Dedifferentiated amniotic fluid mesenchymal stem cell (primary cell): Measurements from ENCODE around the gene GNAS-AS1.

Experiments
- DNase-seq: peaks from one replicate; pipeline ENCODE4 v3.0.0-alpha.2; 2016; ENCODE audit errors: extremely low spot score

The GNAS-AS1 gene

GRCh38 chr20:58886546-58886945 lies 35.8 kb upstream of the GNAS-AS1 start:
- no peak for DNase-seq

- no peak for DNase-seq
Observed at GRCh38 chr20:58884966-58885365, 34.3 kb upstream of the GNAS-AS1 start.

GRCh38 chr20:58883241-58883691 lies 32.6 kb upstream of the GNAS-AS1 start:
- DNase-seq, result peak; percentile 74

GRCh38 chr20:58882704-58883089 lies 32.0 kb upstream of the GNAS-AS1 start:
- DNase-seq, result no peak

- no peak for DNase-seq
Observed at GRCh38 chr20:58880994-58881752, 30.5 kb upstream of the GNAS-AS1 start.

- no peak for DNase-seq
Observed at GRCh38 chr20:58880441-58880840, 29.7 kb upstream of the GNAS-AS1 start.

- no peak for DNase-seq
Observed at GRCh38 chr20:58878399-58878798, 27.7 kb upstream of the GNAS-AS1 start.

GRCh38 chr20:58877976-58878360 lies 27.3 kb upstream of the GNAS-AS1 start:
- no peak for DNase-seq

- DNase-seq, result no peak
Observed at GRCh38 chr20:58877050-58877975, 26.6 kb upstream of the GNAS-AS1 start.

- DNase-seq, result no peak
Observed at GRCh38 chr20:58876437-58876836, 25.7 kb upstream of the GNAS-AS1 start.

GRCh38 chr20:58875541-58876134 lies 24.9 kb upstream of the GNAS-AS1 start:
- no peak for DNase-seq

GRCh38 chr20:58875111-58875510 lies 24.4 kb upstream of the GNAS-AS1 start:
- no peak for DNase-seq

GRCh38 chr20:58874469-58874868 lies 23.8 kb upstream of the GNAS-AS1 start:
- no peak for DNase-seq

- DNase-seq, result no peak
Observed at GRCh38 chr20:58871533-58872102, 20.9 kb upstream of the GNAS-AS1 start.

GRCh38 chr20:58870293-58871014 lies 19.8 kb upstream of the GNAS-AS1 start:
- peak; percentile 72 for DNase-seq

GRCh38 chr20:58869662-58870227 lies 19.0 kb upstream of the GNAS-AS1 start:
- DNase-seq, result no peak

- DNase-seq, result peak; percentile 46
Observed at GRCh38 chr20:58868795-58869194, 18.1 kb upstream of the GNAS-AS1 start.

GRCh38 chr20:58867211-58867610 lies 16.5 kb upstream of the GNAS-AS1 start:
- no peak for DNase-seq

- no peak for DNase-seq
Observed at GRCh38 chr20:58865843-58866242, 15.1 kb upstream of the GNAS-AS1 start.

GRCh38 chr20:58864346-58864745 lies 13.6 kb upstream of the GNAS-AS1 start:
- DNase-seq, result no peak
